ENCODE results near the gene IFITM2. TPM values are rescaled to one million over a fixed set of nuclear protein-coding genes. Genes with fewer than 3 reads are reported as not detected.
A peak's percentile ranks its signal among the peaks of the same experiment; 100 is the strongest.
"Not testable (repeated sequence)": the region's sequence is repeated elsewhere in the genome, so short reads cannot be mapped to it uniquely, and the experiment has no call there.

The IFITM2 gene
- 165 and 166 TPM in 2 replicates for polyA plus RNA-seq (2013)

- H3K79me1 ChIP-seq (ENCODE audit: low read length); H3K27me3 ChIP-seq (ENCODE audit: insufficient read depth, low read length); H3K9me3 ChIP-seq (ENCODE audit: insufficient read depth, low read depth, low read length); H3K36me3 ChIP-seq (ENCODE audit: control insufficient read depth in 1 of 2, insufficient read depth in 2 of 2, low read length in 2 of 2); H2BK5ac ChIP-seq (ENCODE audit: low read depth, low read length, poor library complexity); H4K12ac ChIP-seq (ENCODE audit: low read depth, low read length); H3K23ac ChIP-seq (ENCODE audit: low read length); H3K9ac ChIP-seq (ENCODE audit: low read length); H3K79me2 ChIP-seq (ENCODE audit: control insufficient read depth, insufficient read depth, low read length, poor library complexity): not testable (repeated sequence)
- peak in 1 of 2 donors; percentile 44 for DNase-seq
- H3K4me3 ChIP-seq (ENCODE audit: low read depth, low read length) = peak within 1 kb of the TSS; percentile 51
- peak within 1 kb of the TSS; percentile 33 for H3K4ac ChIP-seq (ENCODE audit: low read depth, low read length)
- H2BK120ac ChIP-seq (ENCODE audit: insufficient read depth, low read length, poor library complexity) = peak within 1 kb of the TSS; percentile 61
- H3K14ac ChIP-seq (ENCODE audit: low read length) = peak within 1 kb of the TSS; percentile 59
- peak within 1 kb of the TSS; percentile 89 for H2BK12ac ChIP-seq (ENCODE audit: low read length)
- peak within 1 kb of the TSS; percentile 32 for H3K27ac ChIP-seq (ENCODE audit: low read depth, low read length)
- H2AFZ ChIP-seq (ENCODE audit: insufficient read depth, low read length, poor library complexity) = peak within 1 kb of the TSS; percentile 17
- H4K8ac ChIP-seq (ENCODE audit: low read depth, low read length) = peak within 1 kb of the TSS; percentile 67
- peaks cover 12 to 19% of the 10 kb centered on the region in 2 experiments for H3K4me1 ChIP-seq (ENCODE audit: control insufficient read depth in 1 of 2, insufficient read depth in 2 of 2, low read length in 2 of 2)
- peak within 1 kb of the TSS; percentile 42 for H3K18ac ChIP-seq (ENCODE audit: low read length)
- peak within 1 kb of the TSS; percentile 56 for H3K4me2 ChIP-seq (ENCODE audit: low read length)
- no CpG with 5 or more reads among the region's 28 CpGs for WGBS (ENCODE audit: extremely low coverage, insufficient coverage, insufficient read length)
- H4K91ac ChIP-seq (ENCODE audit: low read depth, low read length) = peak within 1 kb of the TSS; percentile 84
- peak within 1 kb of the TSS; percentile 38 for H2AK5ac ChIP-seq (ENCODE audit: low read length)
Observed at GRCh38 chr11:307766-308708, at the start of gene IFITM2. IFITM2 (plus strand) TSS chr11:307816; CDS start chr11:308193, 377 bp downstream.

DNA sequence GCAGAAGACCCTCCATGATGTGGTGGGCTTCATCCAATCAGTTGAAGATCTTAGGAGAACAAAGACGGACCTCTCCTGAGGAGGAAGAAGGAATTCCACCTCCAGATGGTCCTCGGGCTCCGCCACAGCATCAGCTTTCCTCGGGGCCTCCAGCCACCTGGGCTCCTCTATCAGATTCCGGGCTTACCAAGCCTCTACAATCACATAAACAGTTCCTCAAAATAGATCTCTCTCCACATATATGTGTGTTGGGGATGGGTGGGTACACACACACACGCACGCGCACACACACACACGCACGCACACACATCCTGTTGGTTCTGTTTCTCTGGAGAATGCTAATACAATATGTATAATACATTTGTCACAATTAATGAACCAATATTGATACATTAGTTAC is 48.2 kb upstream of the IFITM2 start:
- no peak overlapping the region for H3K4me3 ChIP-seq (ENCODE audit: low read depth, low read length)
- WGBS (ENCODE audit: extremely low coverage, insufficient coverage, insufficient read length) = no CpG with 5 or more reads among the region's 10 CpGs
- no peak overlapping the region for H4K8ac ChIP-seq (ENCODE audit: low read depth, low read length)
- no peak overlapping the region for H4K12ac ChIP-seq (ENCODE audit: low read depth, low read length)
- H3K4ac ChIP-seq (ENCODE audit: low read depth, low read length) = no peak overlapping the region
- no peaks in the 10 kb centered on the region for H3K4me1 ChIP-seq (ENCODE audit: control insufficient read depth in 1 of 2, insufficient read depth in 2 of 2, low read length in 2 of 2)
- H3K27ac ChIP-seq (ENCODE audit: low read depth, low read length) = no peak overlapping the region
- DNase-seq = no peak
- H2BK120ac ChIP-seq (ENCODE audit: insufficient read depth, low read length, poor library complexity) = no peak overlapping the region
- H2AFZ ChIP-seq (ENCODE audit: insufficient read depth, low read length, poor library complexity) = no peak overlapping the region
- no peaks in the 10 kb centered on the region for H3K27me3 ChIP-seq (ENCODE audit: insufficient read depth, low read length)
- H3K36me3 ChIP-seq (ENCODE audit: control insufficient read depth in 1 of 2, insufficient read depth in 2 of 2, low read length in 2 of 2) = no peaks in the 10 kb centered on the region
- no peaks in the 10 kb centered on the region for H3K79me2 ChIP-seq (ENCODE audit: control insufficient read depth, insufficient read depth, low read length, poor library complexity)
- peaks cover 3% of the 10 kb centered on the region for H3K9me3 ChIP-seq (ENCODE audit: insufficient read depth, low read depth, low read length)
- no peak overlapping the region for H3K23ac ChIP-seq (ENCODE audit: low read length)
- H3K4me2 ChIP-seq (ENCODE audit: low read length) = no peak overlapping the region
- H3K9ac ChIP-seq (ENCODE audit: low read length) = no peak overlapping the region
- no peaks in the 10 kb centered on the region for H3K79me1 ChIP-seq (ENCODE audit: low read length)
- H2BK12ac ChIP-seq (ENCODE audit: low read length) = no peak overlapping the region
- no peak overlapping the region for H3K14ac ChIP-seq (ENCODE audit: low read length)
- no peak overlapping the region for H2AK5ac ChIP-seq (ENCODE audit: low read length)
- no peak overlapping the region for H4K91ac ChIP-seq (ENCODE audit: low read depth, low read length)
- no peak overlapping the region for H3K18ac ChIP-seq (ENCODE audit: low read length)
- H2BK5ac ChIP-seq (ENCODE audit: low read depth, low read length, poor library complexity) = no peak overlapping the region

GRCh38 chr11:261624-262023 is 46.0 kb upstream of the IFITM2 start:
- Histone ChIP-seq H3K4me2 (ENCODE audit: low read length) (no peak overlapping the region), H2BK120ac (ENCODE audit: insufficient read depth, low read length, poor library complexity) (no peak overlapping the region), H3K27me3 (ENCODE audit: insufficient read depth, low read length) (no peaks in the 10 kb centered on the region), H2AK5ac (ENCODE audit: low read length) (no peak overlapping the region), H2BK5ac (ENCODE audit: low read depth, low read length, poor library complexity) (no peak overlapping the region), H4K91ac (ENCODE audit: low read depth, low read length) (no peak overlapping the region), H3K14ac (ENCODE audit: low read length) (no peak overlapping the region), H3K27ac (ENCODE audit: low read depth, low read length) (no peak overlapping the region), H3K23ac (ENCODE audit: low read length) (no peak overlapping the region), H3K4me1 (ENCODE audit: control insufficient read depth in 1 of 2, insufficient read depth in 2 of 2, low read length in 2 of 2) (no peaks in the 10 kb centered on the region), H3K4me3 (ENCODE audit: low read depth, low read length) (no peak overlapping the region), H3K79me2 (ENCODE audit: control insufficient read depth, insufficient read depth, low read length, poor library complexity) (no peaks in the 10 kb centered on the region), H3K18ac (ENCODE audit: low read length) (no peak overlapping the region), H4K8ac (ENCODE audit: low read depth, low read length) (no peak overlapping the region), H2BK12ac (ENCODE audit: low read length) (no peak overlapping the region), H3K9ac (ENCODE audit: low read length) (no peak overlapping the region), H2AFZ (ENCODE audit: insufficient read depth, low read length, poor library complexity) (no peak overlapping the region), H3K79me1 (ENCODE audit: low read length) (no peaks in the 10 kb centered on the region), H4K12ac (ENCODE audit: low read depth, low read length) (no peak overlapping the region), H3K36me3 (ENCODE audit: control insufficient read depth in 1 of 2, insufficient read depth in 2 of 2, low read length in 2 of 2) (no peaks in the 10 kb centered on the region), H3K9me3 (ENCODE audit: insufficient read depth, low read depth, low read length) (peaks cover 2% of the 10 kb centered on the region), H3K4ac (ENCODE audit: low read depth, low read length) (no peak overlapping the region)
- DNase-seq = no peak
- no CpG with 5 or more reads among the region's 4 CpGs for WGBS (ENCODE audit: extremely low coverage, insufficient coverage, insufficient read length)

DNA sequence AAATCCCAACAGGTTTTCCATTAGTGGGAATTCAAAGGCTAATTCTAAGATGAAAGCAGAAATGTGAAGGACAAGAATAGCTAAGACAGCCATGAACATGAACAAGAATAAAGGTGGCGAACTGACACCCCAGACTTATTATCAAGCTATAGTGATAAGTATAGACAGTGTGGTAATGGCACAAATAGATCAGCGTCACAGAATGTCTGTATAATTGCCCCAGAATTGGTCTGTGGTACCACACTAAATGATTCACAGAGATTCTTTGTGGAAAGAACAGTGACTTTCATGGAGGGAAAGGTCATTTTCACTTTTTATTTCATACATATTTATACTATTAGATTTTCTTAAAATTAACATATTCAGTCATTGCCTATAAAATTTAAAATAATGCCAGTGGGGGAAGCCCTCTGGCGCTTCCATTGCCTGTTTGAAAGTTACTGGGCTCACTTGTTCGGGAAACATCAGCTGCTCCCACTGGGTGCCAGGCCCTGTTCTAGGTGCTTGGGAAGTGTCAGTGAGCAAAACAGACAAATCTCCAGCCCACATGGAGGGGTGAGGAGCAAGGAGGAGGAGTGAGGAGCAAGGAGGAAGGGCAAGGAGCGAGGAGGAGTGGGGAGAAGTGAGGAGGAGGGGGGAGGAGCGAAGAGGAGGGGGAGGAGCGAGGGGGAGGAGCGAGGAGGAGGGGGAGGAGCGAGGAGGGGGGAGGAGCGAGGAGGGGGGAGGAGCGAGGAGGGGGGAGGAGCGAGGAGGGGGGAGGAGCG is 40.8 kb upstream of the IFITM2 start:
- no peak overlapping the region for H2BK12ac ChIP-seq (ENCODE audit: low read length)
- no peaks in the 10 kb centered on the region for H3K27me3 ChIP-seq (ENCODE audit: insufficient read depth, low read length)
- H4K8ac ChIP-seq (ENCODE audit: low read depth, low read length) = no peak overlapping the region
- H4K91ac ChIP-seq (ENCODE audit: low read depth, low read length) = no peak overlapping the region
- no peak overlapping the region for H3K18ac ChIP-seq (ENCODE audit: low read length)
- H2AK5ac ChIP-seq (ENCODE audit: low read length) = no peak overlapping the region
- H3K79me1 ChIP-seq (ENCODE audit: low read length) = peaks cover 2% of the 10 kb centered on the region
- WGBS (ENCODE audit: extremely low coverage, insufficient coverage, insufficient read length) = no CpG with 5 or more reads among the region's 13 CpGs
- peaks cover 0 to 2% of the 10 kb centered on the region in 2 experiments for H3K4me1 ChIP-seq (ENCODE audit: control insufficient read depth in 1 of 2, insufficient read depth in 2 of 2, low read length in 2 of 2)
- H3K27ac ChIP-seq (ENCODE audit: low read depth, low read length) = no peak overlapping the region
- H3K4me3 ChIP-seq (ENCODE audit: low read depth, low read length) = no peak overlapping the region
- H4K12ac ChIP-seq (ENCODE audit: low read depth, low read length) = no peak overlapping the region
- no peak overlapping the region for H3K23ac ChIP-seq (ENCODE audit: low read length)
- H3K9me3 ChIP-seq (ENCODE audit: insufficient read depth, low read depth, low read length) = peaks cover 2% of the 10 kb centered on the region
- no peak overlapping the region for H2AFZ ChIP-seq (ENCODE audit: insufficient read depth, low read length, poor library complexity)
- H3K14ac ChIP-seq (ENCODE audit: low read length) = no peak overlapping the region
- no peak overlapping the region for H3K9ac ChIP-seq (ENCODE audit: low read length)
- no peak overlapping the region for H2BK120ac ChIP-seq (ENCODE audit: insufficient read depth, low read length, poor library complexity)
- H3K4ac ChIP-seq (ENCODE audit: low read depth, low read length) = no peak overlapping the region
- H2BK5ac ChIP-seq (ENCODE audit: low read depth, low read length, poor library complexity) = no peak overlapping the region
- no peak overlapping the region for H3K4me2 ChIP-seq (ENCODE audit: low read length)
- H3K36me3 ChIP-seq (ENCODE audit: control insufficient read depth in 1 of 2, insufficient read depth in 2 of 2, low read length in 2 of 2) = no peaks in the 10 kb centered on the region
- peak; percentile 11 to 45 for DNase-seq
- no peaks in the 10 kb centered on the region for H3K79me2 ChIP-seq (ENCODE audit: control insufficient read depth, insufficient read depth, low read length, poor library complexity)

All from trophoblast cell (in vitro differentiated cells and primary cell).